Mesendoderm (in vitro differentiated cells): ENCODE data around the gene ZNF785.
"Not testable (repeated sequence)": the region's sequence is repeated elsewhere in the genome, so short reads cannot be mapped to it uniquely, and the experiment has no call there.

Experiments
- DNase-seq: peaks from one replicate; pipeline ENCODE4 v3.0.0; 2013
- H2AK5ac ChIP-seq: 2 replicates; pipeline ENCODE4 v1.6.1; 2013; ENCODE audit warnings: low read length, inconsistent platforms
- H2BK120ac ChIP-seq: 2 replicates; pipeline ENCODE4 v1.6.1; 2013; ENCODE audit warnings: low read depth, mild to moderate bottlenecking, low read length, moderate library complexity, mixed read lengths
- H2BK15ac ChIP-seq: replicated peaks from 2 replicates; pipeline ENCODE4 v1.6.1; 2013; ENCODE audit warnings: low read depth, mild to moderate bottlenecking, moderate library complexity
- H2BK5ac ChIP-seq: 2 replicates; pipeline ENCODE4 v1.6.1; 2013; ENCODE audit warnings: low read length, inconsistent platforms
- H3K18ac ChIP-seq: 2 replicates; pipeline ENCODE4 v1.6.1; 2013; ENCODE audit warnings: mild to moderate bottlenecking, low read length, mixed read lengths
- H3K23ac ChIP-seq: one replicate; pipeline ENCODE4 v1.6.1; 2013; ENCODE audit warnings: low read length
- H3K27ac ChIP-seq: 2 replicates; pipeline ENCODE4 v1.5.1; 2013; ENCODE audit warnings: low read depth, mild to moderate bottlenecking, inconsistent platforms, low read length, moderate library complexity
- H3K27me3 ChIP-seq: 2 replicates; pipeline ENCODE4 v1.6.1; 2013; ENCODE audit warnings: low read length, control low read depth, mild to moderate bottlenecking, inconsistent platforms; ENCODE audit not compliant: insufficient read depth, poor library complexity
- H3K36me3 ChIP-seq: 2 replicates; pipeline ENCODE4 v1.6.1; 2013; ENCODE audit warnings: low read length, inconsistent platforms; ENCODE audit not compliant: control insufficient read depth, insufficient read depth
- H3K4ac ChIP-seq: one replicate; pipeline ENCODE4 v1.6.1; 2013; ENCODE audit warnings: low read depth, mild to moderate bottlenecking, low read length, moderate library complexity
- H3K4me1 ChIP-seq: 2 replicates; pipeline ENCODE4 v1.6.1; 2013; ENCODE audit warnings: low read depth, low read length, inconsistent platforms; ENCODE audit not compliant: control insufficient read depth
- H3K4me2 ChIP-seq: 2 replicates; pipeline ENCODE4 v1.6.1; 2013; ENCODE audit warnings: low read length
- H3K4me3 ChIP-seq: 2 replicates; pipeline ENCODE4 v1.5.1; 2013; ENCODE audit warnings: mild to moderate bottlenecking, low read length
- H3K56ac ChIP-seq: one replicate; pipeline ENCODE4 v1.6.1; 2013; ENCODE audit warnings: low read length
- H3K79me1 ChIP-seq: 2 replicates; pipeline ENCODE4 v1.6.1; 2013; ENCODE audit warnings: low read length, inconsistent platforms
- H3K79me2 ChIP-seq: 2 replicates; pipeline ENCODE4 v1.6.1; 2013; ENCODE audit warnings: mild to moderate bottlenecking, low read length; ENCODE audit not compliant: control insufficient read depth, insufficient read depth
- H3K9ac ChIP-seq: 2 replicates; pipeline ENCODE4 v1.6.1; 2013; ENCODE audit warnings: low read length, inconsistent platforms
- H4K5ac ChIP-seq: one replicate; pipeline ENCODE4 v1.6.1; 2013; ENCODE audit warnings: low read length
- H4K8ac ChIP-seq: one replicate; pipeline ENCODE4 v1.6.1; 2013; ENCODE audit warnings: low read depth, mild to moderate bottlenecking, control low read depth, low read length, moderate library complexity
- WGBS: extraction: QIAGEN DNeasy Blood & Tissue Kit; methylation state at CpG from one replicate; pipeline ENCODE4 v1.1.7; 2013; ENCODE audit warnings: low lambda C conversion rate, missing lambda C conversion rate; ENCODE audit not compliant: insufficient coverage; ENCODE audit errors: extremely low coverage; 5-methylcytosine and 5-hydroxymethylcytosine counted together

Gene ZNF785

GRCh38 chr16:30592871-30593270 lies 7.4 kb upstream of the ZNF785 start:
- no peak overlapping the region for H3K4ac ChIP-seq

GRCh38 chr16:30590869-30591268 lies 5.4 kb upstream of the ZNF785 start:
- H3K79me1 ChIP-seq, H3K4me1 ChIP-seq, H2BK15ac ChIP-seq, H4K5ac ChIP-seq, H3K23ac ChIP-seq, H3K4me2 ChIP-seq, H3K4ac ChIP-seq, H3K36me3 ChIP-seq, H4K8ac ChIP-seq, H3K27me3 ChIP-seq, H3K79me2 ChIP-seq, H2BK5ac ChIP-seq, H3K27ac ChIP-seq, H2AK5ac ChIP-seq, H2BK120ac ChIP-seq, H3K56ac ChIP-seq, H3K18ac ChIP-seq, H3K9ac ChIP-seq, DNase-seq, H3K4me3 ChIP-seq: not testable (repeated sequence)
- WGBS, result no CpG with 5 or more reads among the region's 9 CpGs

More at GRCh38 chr16:30592871-30593270, 7.4 kb upstream of the ZNF785 start:
- Histone ChIP-seq H2BK5ac (no peak overlapping the region), H3K79me2 (no peaks in the 10 kb centered on the region), H3K18ac (no peak overlapping the region), H3K4me1 (no peaks in the 10 kb centered on the region), H2AK5ac (no peak overlapping the region), H3K4me3 (no peak overlapping the region), H3K23ac (no peak overlapping the region), H3K27me3 (no peaks in the 10 kb centered on the region), H3K4me2 (no peak overlapping the region), H2BK15ac (no peak overlapping the region), H3K79me1 (no peaks in the 10 kb centered on the region), H4K8ac (no peak overlapping the region), H3K9ac (no peak overlapping the region), H3K56ac (no peak overlapping the region), H4K5ac (no peak overlapping the region), H3K36me3 (no peaks in the 10 kb centered on the region), H2BK120ac (no peak overlapping the region), H3K27ac (no peak overlapping the region)
- no CpG with 5 or more reads among the region's 4 CpGs for WGBS
- DNase-seq, result no peak

GRCh38 chr16:30589582-30589981 lies 4.1 kb upstream of the ZNF785 start:
- not testable (repeated sequence) for H3K4me2 ChIP-seq, H3K4me3 ChIP-seq, H3K79me2 ChIP-seq, H3K9ac ChIP-seq, H3K79me1 ChIP-seq, H2AK5ac ChIP-seq, H3K36me3 ChIP-seq, H3K56ac ChIP-seq, H2BK5ac ChIP-seq, H3K23ac ChIP-seq, H3K4ac ChIP-seq, H3K18ac ChIP-seq, H3K27ac ChIP-seq, H2BK15ac ChIP-seq, H4K8ac ChIP-seq, DNase-seq, H4K5ac ChIP-seq, H2BK120ac ChIP-seq, H3K4me1 ChIP-seq, H3K27me3 ChIP-seq
- no CpG with 5 or more reads among the region's 2 CpGs for WGBS

- H3K79me2 ChIP-seq, result peaks cover 5% of the 10 kb centered on the region
- H4K8ac ChIP-seq, result no peak overlapping the region
- no peak overlapping the region for H2BK120ac ChIP-seq
- no peak overlapping the region for H3K4ac ChIP-seq
- no peaks in the 10 kb centered on the region for H3K4me1 ChIP-seq
- H3K27ac ChIP-seq, result no peak overlapping the region
- H2BK5ac ChIP-seq, result no peak overlapping the region
- H3K27me3 ChIP-seq, result no peaks in the 10 kb centered on the region
- whole genome bisulfite sequencing, result no CpG with 5 or more reads among the region's 2 CpGs
- H3K36me3 ChIP-seq, result no peaks in the 10 kb centered on the region
- H3K9ac ChIP-seq, result no peak overlapping the region
- no peak overlapping the region for H3K4me3 ChIP-seq
- no peak overlapping the region for H2AK5ac ChIP-seq
- H3K4me2 ChIP-seq, result no peak overlapping the region
- H3K23ac ChIP-seq, result no peak overlapping the region
- DNase-seq, result no peak
- H3K79me1 ChIP-seq, result peaks cover 2% of the 10 kb centered on the region
- no peak overlapping the region for H2BK15ac ChIP-seq
- H3K18ac ChIP-seq, result no peak overlapping the region
- no peak overlapping the region for H4K5ac ChIP-seq
- H3K56ac ChIP-seq, result no peak overlapping the region
Observed at GRCh38 chr16:30588651-30589050, 3.2 kb upstream of the ZNF785 start.

- H3K36me3 ChIP-seq, result peaks cover 2% of the 10 kb centered on the region
- peak overlapping the region; percentile 92 for H3K18ac ChIP-seq
- H3K23ac ChIP-seq, result peak overlapping the region; percentile 99
- WGBS, result no CpG with 5 or more reads among the region's 23 CpGs
- peak; percentile 70 for DNase-seq
- H3K4me3 ChIP-seq, result peak overlapping the region; percentile 89
- H3K9ac ChIP-seq, result peak overlapping the region; percentile 97
- peak overlapping the region; percentile 42 for H4K8ac ChIP-seq
- peak overlapping the region; percentile 98 for H3K56ac ChIP-seq
- no peak overlapping the region for H2AK5ac ChIP-seq
- peak overlapping the region; percentile 52 for H2BK120ac ChIP-seq
- peak overlapping the region; percentile 99 for H3K4ac ChIP-seq
- no peaks in the 10 kb centered on the region for H3K4me1 ChIP-seq
- no peak overlapping the region for H2BK15ac ChIP-seq
- peaks cover 5% of the 10 kb centered on the region for H3K79me2 ChIP-seq
- H4K5ac ChIP-seq, result peak overlapping the region; percentile 91
- peak overlapping the region; percentile 91 for H3K27ac ChIP-seq
- H3K27me3 ChIP-seq, result no peaks in the 10 kb centered on the region
- peak overlapping the region; percentile 90 for H2BK5ac ChIP-seq
- H3K4me2 ChIP-seq, result peak overlapping the region; percentile 90
- H3K79me1 ChIP-seq, result peaks cover 2% of the 10 kb centered on the region
Observed at GRCh38 chr16:30585022-30585399, 486 bp downstream of the ZNF785 start.

- peaks cover 2% of the 10 kb centered on the region for H3K36me3 ChIP-seq
- H2BK5ac ChIP-seq, result no peak overlapping the region
- H3K9ac ChIP-seq, result no peak overlapping the region
- no peak overlapping the region for H2BK120ac ChIP-seq
- no peak overlapping the region for H3K4me3 ChIP-seq
- no peak overlapping the region for H3K4ac ChIP-seq
- peaks cover 5% of the 10 kb centered on the region for H3K79me2 ChIP-seq
- no peak for DNase-seq
- no peak overlapping the region for H3K23ac ChIP-seq
- no peak overlapping the region for H4K8ac ChIP-seq
- no CpG with 5 or more reads among the region's 48 CpGs for WGBS
- no peak overlapping the region for H3K56ac ChIP-seq
- H3K4me2 ChIP-seq, result no peak overlapping the region
- H2AK5ac ChIP-seq, result no peak overlapping the region
- no peaks in the 10 kb centered on the region for H3K4me1 ChIP-seq
- H3K27ac ChIP-seq, result no peak overlapping the region
- H2BK15ac ChIP-seq, result no peak overlapping the region
- no peaks in the 10 kb centered on the region for H3K27me3 ChIP-seq
- H4K5ac ChIP-seq, result no peak overlapping the region
- no peak overlapping the region for H3K18ac ChIP-seq
- peaks cover 2% of the 10 kb centered on the region for H3K79me1 ChIP-seq
Observed at GRCh38 chr16:30582611-30583340, 2.7 kb downstream of the ZNF785 start.
